ENCODE measurements around the gene ZXDC.

The ZXDC gene

GRCh38 chr3:126472277-126473006 lies 3.2 kb downstream of the ZXDC start:
- peak; percentile 49 for DNase-seq

- DNase-seq = no peak
Observed at GRCh38 chr3:126469479-126469878, 6.2 kb downstream of the ZXDC start.

- no peak for DNase-seq
Observed at GRCh38 chr3:126468028-126468891, 7.4 kb downstream of the ZXDC start.

GRCh38 chr3:126467611-126467955 lies 8.1 kb downstream of the ZXDC start:
- no peak for DNase-seq

GRCh38 chr3:126466886-126467610 lies 8.6 kb downstream of the ZXDC start:
- no peak for DNase-seq

GRCh38 chr3:126465928-126466544 lies 9.7 kb downstream of the ZXDC start:
- no peak for DNase-seq

GRCh38 chr3:126464997-126465396 lies 10.7 kb downstream of the ZXDC start:
- DNase-seq = no peak

- DNase-seq = no peak
Observed at GRCh38 chr3:126464494-126464893, 11.2 kb downstream of the ZXDC start.

- DNase-seq = no peak
Observed at GRCh38 chr3:126464093-126464492, 11.6 kb downstream of the ZXDC start.

- DNase-seq = no peak
Observed at GRCh38 chr3:126463521-126463920, 12.2 kb downstream of the ZXDC start.

GRCh38 chr3:126461450-126462070 lies 14.1 kb downstream of the ZXDC start:
- no peak for DNase-seq

GRCh38 chr3:126460381-126460780 lies 15.3 kb downstream of the ZXDC start:
- no peak for DNase-seq

GRCh38 chr3:126459763-126460127 lies 15.9 kb downstream of the ZXDC start:
- no peak for DNase-seq

GRCh38 chr3:126459111-126459762 lies 16.5 kb downstream of the ZXDC start:
- DNase-seq = no peak

GRCh38 chr3:126456766-126457388 lies 18.8 kb downstream of the ZXDC start:
- DNase-seq = no peak

- DNase-seq = no peak
Observed at GRCh38 chr3:126456211-126456610, 19.5 kb downstream of the ZXDC start.

GRCh38 chr3:126454437-126455198 lies 21.1 kb downstream of the ZXDC start:
- no peak for DNase-seq

- no peak for DNase-seq
Observed at GRCh38 chr3:126454025-126454424, 21.7 kb downstream of the ZXDC start.

GRCh38 chr3:126452213-126452612 lies 23.5 kb downstream of the ZXDC start:
- no peak for DNase-seq

GRCh38 chr3:126451511-126451910 lies 24.2 kb downstream of the ZXDC start:
- no peak for DNase-seq

GRCh38 chr3:126450744-126451143 lies 24.9 kb downstream of the ZXDC start:
- DNase-seq = no peak
